ENCODE measurements around the gene ANXA11.

- TF ChIP-seq TAF1 (IDR thresholded peaks at IDR 0.05; ENCODE audit: low read depth) (no peak), YY1 (IDR thresholded peaks at IDR 0.05; ENCODE audit: low read depth) (no peak), TEAD4 (IDR thresholded peaks at IDR 0.05) (no peak), FOXM1 (IDR thresholded peaks at IDR 0.05; ENCODE audit: borderline replicate concordance, low read depth) (no peak), TCF12 (IDR thresholded peaks at IDR 0.05; ENCODE audit: low read depth) (no peak), MAX (IDR thresholded peaks at IDR 0.05) (no peak), REST (IDR thresholded peaks at IDR 0.05; ENCODE audit: low read depth) (no peak), EGR1 (IDR thresholded peaks at IDR 0.05) (no peak), RAD21 (IDR thresholded peaks at IDR 0.05; ENCODE audit: low read depth) (no peak)
Measured at GRCh38 chr10:80148166-80148805, 57.1 kb downstream of the ANXA11 start.

All from Ishikawa (cell line).